Measurements from ENCODE around the gene CLECL1. TPM values are rescaled to one million over a fixed set of nuclear protein-coding genes. Genes with fewer than 3 reads are reported as not detected.
"Not testable (repeated sequence)": the region's sequence is repeated elsewhere in the genome, so short reads cannot be mapped to it uniquely, and the experiment has no call there.

The CLECL1 gene
- total RNA-seq, 6 donors from 2014 or later: 0.98 to 33.5 (median 1.0) TPM; not detected in 3

- 89 to 91% methylated on average over 15 of the region's 15 CpGs for WGBS, 2 donors
- no peak overlapping the region for H3K4me3 ChIP-seq
- no peak for ATAC-seq (ENCODE audit: low FRiP score in 2 of 2)
- no peak for DNase-seq
- H3K36me3 ChIP-seq: no peaks in the 10 kb centered on the region
- no peaks in the 10 kb centered on the region for H3K27me3 ChIP-seq
- no peak overlapping the region for H3K27ac ChIP-seq
- H3K9me3 ChIP-seq: no peaks in the 10 kb centered on the region
- TF ChIP-seq, protein P1, sequence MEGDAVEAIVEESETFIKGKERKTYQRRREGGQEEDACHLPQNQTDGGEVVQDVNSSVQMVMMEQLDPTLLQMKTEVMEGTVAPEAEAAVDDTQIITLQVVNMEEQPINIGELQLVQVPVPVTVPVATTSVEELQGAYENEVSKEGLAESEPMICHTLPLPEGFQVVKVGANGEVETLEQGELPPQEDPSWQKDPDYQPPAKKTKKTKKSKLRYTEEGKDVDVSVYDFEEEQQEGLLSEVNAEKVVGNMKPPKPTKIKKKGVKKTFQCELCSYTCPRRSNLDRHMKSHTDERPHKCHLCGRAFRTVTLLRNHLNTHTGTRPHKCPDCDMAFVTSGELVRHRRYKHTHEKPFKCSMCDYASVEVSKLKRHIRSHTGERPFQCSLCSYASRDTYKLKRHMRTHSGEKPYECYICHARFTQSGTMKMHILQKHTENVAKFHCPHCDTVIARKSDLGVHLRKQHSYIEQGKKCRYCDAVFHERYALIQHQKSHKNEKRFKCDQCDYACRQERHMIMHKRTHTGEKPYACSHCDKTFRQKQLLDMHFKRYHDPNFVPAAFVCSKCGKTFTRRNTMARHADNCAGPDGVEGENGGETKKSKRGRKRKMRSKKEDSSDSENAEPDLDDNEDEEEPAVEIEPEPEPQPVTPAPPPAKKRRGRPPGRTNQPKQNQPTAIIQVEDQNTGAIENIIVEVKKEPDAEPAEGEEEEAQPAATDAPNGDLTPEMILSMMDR (IDR thresholded peaks at IDR 0.05): no peak
- no peak for TF ChIP-seq POLR2A (IDR thresholded peaks at IDR 0.05)
- no peak for TF ChIP-seq EP300 (IDR thresholded peaks at IDR 0.05)
- H3K4me1 ChIP-seq: peaks cover 0 to 7% (median 2%) of the 10 kb centered on the region in 4 donors
Observed at GRCh38 chr12:9717070-9717925, 15.6 kb downstream of the CLECL1 start.

DNA sequence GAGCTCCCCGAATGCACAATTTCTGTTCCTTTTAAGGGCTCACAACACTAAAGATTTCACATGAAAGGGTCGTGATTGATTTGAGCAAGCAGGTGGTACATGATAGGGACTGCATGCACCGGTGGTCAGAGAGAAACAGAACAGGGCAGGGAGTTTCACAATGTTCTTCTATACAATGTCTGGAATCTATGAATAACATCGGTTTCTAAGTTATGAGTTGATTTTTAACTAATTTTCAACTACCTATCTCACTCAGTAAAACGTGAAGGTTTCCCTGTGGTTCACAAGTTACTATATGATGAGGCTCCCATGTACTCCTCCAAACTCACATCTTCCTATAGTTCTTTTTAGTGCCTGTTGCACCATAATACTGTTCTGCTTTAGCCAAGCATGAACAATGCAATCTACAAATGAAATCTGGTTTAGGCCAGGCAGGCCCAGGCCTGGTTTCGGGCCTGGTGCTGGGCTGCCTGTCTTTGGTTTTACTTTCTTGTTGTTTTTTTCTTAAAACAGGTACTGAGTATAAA, 19.8 kb downstream of the CLECL1 start:
- 81 to 87% methylated on average over 6 of the region's 6 CpGs for WGBS, 2 donors

DNA sequence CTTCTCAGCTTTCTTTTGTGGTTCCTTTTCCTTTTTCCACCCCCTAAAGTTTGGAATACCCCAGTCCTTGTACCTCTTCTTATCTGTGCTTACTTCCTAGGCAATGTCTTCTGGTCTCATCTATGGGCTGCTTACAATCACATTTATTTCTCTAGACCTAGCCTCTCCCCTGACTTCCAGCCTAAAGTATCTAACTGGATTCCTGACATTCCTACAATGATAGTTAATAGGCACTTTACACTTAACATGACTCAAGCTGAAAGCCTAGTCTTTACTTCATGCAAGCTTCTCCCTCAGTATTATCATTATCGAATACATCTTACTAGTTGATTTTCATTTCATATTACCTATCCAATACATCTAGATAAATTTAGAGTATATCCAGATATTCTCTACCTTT, 21.2 kb downstream of the CLECL1 start:
- TF ChIP-seq POLR2AphosphoS5 (IDR thresholded peaks at IDR 0.05) (no peak), POLR2A (IDR thresholded peaks at IDR 0.05) (no peak), EP300 (IDR thresholded peaks at IDR 0.05) (no peak)
- TF ChIP-seq, protein P1 (IDR thresholded peaks at IDR 0.05): no peak
- Histone ChIP-seq H3K4me3 (no peak overlapping the region), H3K27ac (no peak overlapping the region), H3K27me3 (no peaks in the 10 kb centered on the region), H3K36me3 (no peaks in the 10 kb centered on the region), H3K4me1 (peaks cover 0 to 9% (median 6%) of the 10 kb centered on the region in 4 donors), H3K9me3 (no peaks in the 10 kb centered on the region)
- ATAC-seq (ENCODE audit: low FRiP score in 2 of 2) (no peak), DNase-seq (no peak)
- WGBS, 2 donors: 88 to 92% methylated on average over 1 of the region's 1 CpG

More for the DNA sequence above, 19.8 kb downstream of the CLECL1 start:
- H3K27ac ChIP-seq; DNase-seq; ATAC-seq (ENCODE audit: low FRiP score in 2 of 2); H3K4me3 ChIP-seq; H3K36me3 ChIP-seq; H3K9me3 ChIP-seq; H3K27me3 ChIP-seq; H3K4me1 ChIP-seq: not testable (repeated sequence)

DNA sequence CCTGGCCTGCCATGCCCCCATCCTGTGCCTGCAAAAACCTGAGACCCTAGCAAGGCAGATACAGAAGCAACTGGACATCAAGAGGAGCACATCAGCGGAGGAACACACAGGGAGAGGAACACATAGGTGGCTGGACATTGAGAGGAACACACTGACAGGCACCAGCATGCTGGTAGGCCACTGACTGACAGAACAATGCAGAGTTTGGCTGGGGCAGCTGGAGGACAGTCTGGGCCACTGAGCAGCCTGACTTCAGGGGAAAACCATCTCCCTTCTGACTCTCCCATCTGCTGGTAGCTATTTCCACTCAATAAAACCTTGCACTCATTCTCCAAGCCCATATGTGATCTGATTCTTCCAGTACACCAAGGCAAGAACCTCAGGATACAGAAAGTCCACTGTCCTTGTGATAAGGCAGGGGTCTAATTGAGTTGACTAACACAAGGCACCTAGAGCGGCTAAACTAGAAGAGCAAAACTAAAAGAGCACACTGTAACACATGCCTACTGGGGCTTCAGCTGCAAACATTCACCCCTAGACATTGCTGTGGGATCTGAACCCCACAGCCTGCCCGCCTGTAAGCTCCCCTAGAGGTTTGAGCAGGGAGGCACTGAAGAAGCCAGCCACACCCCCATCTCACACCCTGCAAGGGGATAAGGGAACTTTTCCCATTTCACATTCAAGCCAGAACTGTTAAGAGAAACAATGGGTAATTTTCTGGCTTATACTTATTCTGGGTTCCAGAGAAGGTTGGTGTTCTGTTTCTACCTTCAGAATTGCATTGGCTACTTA, 22.1 kb downstream of the CLECL1 start:
- Histone ChIP-seq H3K4me1 (peaks cover 0 to 9% (median 6%) of the 10 kb centered on the region in 4 donors), H3K27ac (no peak overlapping the region), H3K27me3 (no peaks in the 10 kb centered on the region), H3K9me3 (no peaks in the 10 kb centered on the region), H3K4me3 (no peak overlapping the region), H3K36me3 (no peaks in the 10 kb centered on the region)
- no peak for TF ChIP-seq EP300 (IDR thresholded peaks at IDR 0.05)
- TF ChIP-seq, protein P1 (IDR thresholded peaks at IDR 0.05): no peak
- TF ChIP-seq POLR2AphosphoS5 (IDR thresholded peaks at IDR 0.05): no peak
- no peak for TF ChIP-seq POLR2A (IDR thresholded peaks at IDR 0.05)
- ATAC-seq (ENCODE audit: low FRiP score in 2 of 2) (no peak), DNase-seq (no peak)
- WGBS, 2 donors: 94% methylated on average over 3 of the region's 3 CpGs

- Histone ChIP-seq H3K9me3 (no peaks in the 10 kb centered on the region), H3K27me3 (no peaks in the 10 kb centered on the region), H3K4me1 (peaks cover 0 to 9% (median 6%) of the 10 kb centered on the region in 4 donors), H3K4me3 (no peak overlapping the region), H3K36me3 (no peaks in the 10 kb centered on the region), H3K27ac (no peak overlapping the region)
- DNase-seq: no peak
- 72 to 85% methylated on average over 3 of the region's 3 CpGs for WGBS, 2 donors
- ATAC-seq (ENCODE audit: low FRiP score in 2 of 2): no peak
- TF ChIP-seq, protein P1 (IDR thresholded peaks at IDR 0.05): no peak
- no peak for TF ChIP-seq POLR2AphosphoS5 (IDR thresholded peaks at IDR 0.05)
- no peak for TF ChIP-seq POLR2A (IDR thresholded peaks at IDR 0.05)
- no peak for TF ChIP-seq EP300 (IDR thresholded peaks at IDR 0.05)
Observed at GRCh38 chr12:9708853-9709252, 24.0 kb downstream of the CLECL1 start.

Measured in upper lobe of left lung (tissue), 6 donors.